Mucosa of stomach (tissue), 1 donor: Measurements from ENCODE around the gene SPIB.
A peak's percentile ranks its signal among the peaks of the same experiment; 100 is the strongest.

ENCODE experiments used
- H3K27me3 ChIP-seq: one replicate; pipeline ENCODE4 v1.7.0; 2013; ENCODE audit warnings: mild to moderate bottlenecking, low read length; ENCODE audit not compliant: control insufficient read depth, insufficient read depth
- H3K36me3 ChIP-seq: one replicate; pipeline ENCODE4 v1.7.0; 2013; ENCODE audit warnings: low read length; ENCODE audit not compliant: control insufficient read depth, insufficient read depth
- H3K4me1 ChIP-seq: one replicate; pipeline ENCODE4 v1.7.0; 2013; ENCODE audit warnings: mild to moderate bottlenecking, low read length; ENCODE audit not compliant: control insufficient read depth, insufficient read depth
- H3K4me3 ChIP-seq: one replicate; pipeline ENCODE4 v1.7.0; 2013; ENCODE audit warnings: low read length
- H3K9ac ChIP-seq: one replicate; pipeline ENCODE4 v1.7.0; 2013; ENCODE audit warnings: mild to moderate bottlenecking, low read length, moderate library complexity
- H3K9me3 ChIP-seq: one replicate; pipeline ENCODE4 v1.7.0; 2013; ENCODE audit warnings: mild to moderate bottlenecking, low read length, moderate library complexity; ENCODE audit not compliant: control insufficient read depth
- donor health status: Pancreatic carcinoma.

Gene SPIB

DNA sequence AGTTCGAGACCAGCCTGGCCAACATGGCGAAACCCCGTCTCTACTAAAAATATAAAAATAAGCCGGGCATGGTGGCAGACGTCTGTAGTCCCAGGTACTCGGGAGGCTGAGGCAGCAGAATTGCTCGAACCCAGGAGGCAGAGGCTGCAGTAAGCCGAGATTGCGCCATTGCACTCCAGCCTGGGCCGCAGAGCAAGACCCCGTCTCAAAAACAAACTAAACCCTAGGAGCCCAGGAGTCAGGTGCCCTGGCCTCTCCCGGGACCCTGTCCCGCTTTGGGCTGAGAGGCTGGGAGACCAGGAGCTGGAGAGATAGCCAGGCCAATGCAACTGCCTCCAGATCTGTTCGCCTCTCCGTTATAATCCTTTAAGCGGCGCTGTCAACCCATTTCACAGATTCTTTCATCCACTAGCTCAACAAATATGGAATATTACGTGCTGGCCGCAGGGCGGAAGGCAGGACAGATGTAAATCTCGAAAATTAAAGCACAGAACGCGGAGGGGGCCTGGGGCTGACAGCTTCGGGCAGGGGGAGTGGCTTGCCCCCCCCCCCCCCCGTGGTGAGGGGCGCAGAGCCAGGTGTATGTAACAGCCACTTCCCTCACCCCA lies 8.7 kb downstream of the SPIB start:
- Histone ChIP-seq H3K27me3 (peaks cover 36% of the 10 kb centered on the region), H3K36me3 (no peaks in the 10 kb centered on the region), H3K4me3 (no peak overlapping the region), H3K9ac (peak overlapping the region; percentile 39), H3K4me1 (peaks cover 17% of the 10 kb centered on the region), H3K9me3 (no peaks in the 10 kb centered on the region)

DNA sequence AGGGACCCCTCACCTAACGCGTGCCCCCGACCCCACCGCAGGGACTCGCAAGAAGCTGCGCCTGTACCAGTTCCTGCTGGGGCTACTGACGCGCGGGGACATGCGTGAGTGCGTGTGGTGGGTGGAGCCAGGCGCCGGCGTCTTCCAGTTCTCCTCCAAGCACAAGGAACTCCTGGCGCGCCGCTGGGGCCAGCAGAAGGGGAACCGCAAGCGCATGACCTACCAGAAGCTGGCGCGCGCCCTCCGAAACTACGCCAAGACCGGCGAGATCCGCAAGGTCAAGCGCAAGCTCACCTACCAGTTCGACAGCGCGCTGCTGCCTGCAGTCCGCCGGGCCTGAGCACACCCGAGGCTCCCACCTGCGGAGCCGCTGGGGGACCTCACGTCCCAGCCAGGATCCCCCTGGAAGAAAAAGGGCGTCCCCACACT lies 9.3 kb downstream of the SPIB start:
- peak overlapping the region; percentile 55 for H3K9ac ChIP-seq
- H3K27me3 ChIP-seq = peaks cover 42% of the 10 kb centered on the region
- H3K9me3 ChIP-seq = no peaks in the 10 kb centered on the region
- peaks cover 17% of the 10 kb centered on the region for H3K4me1 ChIP-seq
- H3K4me3 ChIP-seq = no peak overlapping the region
- no peaks in the 10 kb centered on the region for H3K36me3 ChIP-seq

DNA sequence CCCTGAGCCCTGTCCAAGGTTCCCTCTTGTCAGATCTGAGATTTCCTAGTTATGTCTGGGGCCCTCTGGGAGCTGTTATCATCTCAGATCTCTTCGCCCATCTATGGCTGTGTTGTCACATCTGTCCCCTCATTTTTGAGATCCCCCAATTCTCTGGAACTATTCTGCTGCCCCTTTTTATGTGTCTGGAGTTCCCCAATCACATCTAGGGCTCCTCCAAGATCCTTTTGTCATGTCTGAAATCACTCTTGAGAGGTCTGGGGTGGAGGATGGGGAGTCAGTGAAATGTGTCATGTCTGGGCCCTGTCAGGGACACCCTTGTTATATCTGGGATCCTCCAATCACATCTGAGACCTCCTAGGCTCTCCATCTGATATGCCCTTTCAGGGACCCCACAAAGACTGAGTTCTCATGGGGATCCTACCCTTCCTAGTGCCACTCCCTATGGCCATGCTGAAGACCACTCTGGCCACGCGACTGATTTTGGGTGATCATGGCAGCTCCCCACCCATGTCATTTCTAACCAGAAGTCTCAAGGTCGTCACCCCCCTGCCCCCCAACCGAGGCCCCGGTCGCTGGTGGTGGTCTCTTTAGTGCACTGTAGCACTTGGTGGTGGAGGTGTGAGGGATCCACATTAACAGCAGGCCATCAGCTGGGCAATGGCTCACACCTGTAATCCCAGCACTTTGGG lies 10.2 kb downstream of the SPIB start:
- Histone ChIP-seq H3K9me3 (no peaks in the 10 kb centered on the region), H3K4me1 (peaks cover 17% of the 10 kb centered on the region), H3K4me3 (no peak overlapping the region), H3K27me3 (peaks cover 43% of the 10 kb centered on the region), H3K9ac (no peak overlapping the region), H3K36me3 (no peaks in the 10 kb centered on the region)

DNA sequence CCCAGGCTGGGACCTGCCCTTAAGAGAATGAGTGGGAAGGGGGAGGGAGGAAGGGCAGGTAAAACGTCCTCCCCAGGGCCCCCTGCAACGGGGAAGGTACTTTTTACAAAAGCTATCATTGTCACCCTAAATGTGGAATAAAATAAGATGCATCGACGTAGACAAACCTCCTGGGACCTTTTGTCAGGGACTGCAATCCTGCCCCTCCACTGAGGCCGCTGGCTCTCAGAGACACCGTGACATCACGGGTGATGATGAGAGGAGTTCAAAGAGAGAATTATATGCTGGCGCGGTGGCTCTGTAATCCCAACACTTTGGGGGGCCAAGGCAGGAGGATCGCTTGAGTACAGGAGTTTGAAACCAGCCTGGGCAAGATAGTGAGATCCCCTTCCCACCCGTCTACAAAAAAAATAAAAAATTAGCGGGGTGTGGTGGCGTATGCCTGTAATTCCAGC lies 12.2 kb downstream of the SPIB start:
- Histone ChIP-seq H3K9me3 (no peaks in the 10 kb centered on the region), H3K27me3 (peaks cover 51% of the 10 kb centered on the region), H3K4me1 (peaks cover 17% of the 10 kb centered on the region), H3K9ac (peak overlapping the region; percentile 24), H3K36me3 (no peaks in the 10 kb centered on the region), H3K4me3 (peak overlapping the region; percentile 22)

DNA sequence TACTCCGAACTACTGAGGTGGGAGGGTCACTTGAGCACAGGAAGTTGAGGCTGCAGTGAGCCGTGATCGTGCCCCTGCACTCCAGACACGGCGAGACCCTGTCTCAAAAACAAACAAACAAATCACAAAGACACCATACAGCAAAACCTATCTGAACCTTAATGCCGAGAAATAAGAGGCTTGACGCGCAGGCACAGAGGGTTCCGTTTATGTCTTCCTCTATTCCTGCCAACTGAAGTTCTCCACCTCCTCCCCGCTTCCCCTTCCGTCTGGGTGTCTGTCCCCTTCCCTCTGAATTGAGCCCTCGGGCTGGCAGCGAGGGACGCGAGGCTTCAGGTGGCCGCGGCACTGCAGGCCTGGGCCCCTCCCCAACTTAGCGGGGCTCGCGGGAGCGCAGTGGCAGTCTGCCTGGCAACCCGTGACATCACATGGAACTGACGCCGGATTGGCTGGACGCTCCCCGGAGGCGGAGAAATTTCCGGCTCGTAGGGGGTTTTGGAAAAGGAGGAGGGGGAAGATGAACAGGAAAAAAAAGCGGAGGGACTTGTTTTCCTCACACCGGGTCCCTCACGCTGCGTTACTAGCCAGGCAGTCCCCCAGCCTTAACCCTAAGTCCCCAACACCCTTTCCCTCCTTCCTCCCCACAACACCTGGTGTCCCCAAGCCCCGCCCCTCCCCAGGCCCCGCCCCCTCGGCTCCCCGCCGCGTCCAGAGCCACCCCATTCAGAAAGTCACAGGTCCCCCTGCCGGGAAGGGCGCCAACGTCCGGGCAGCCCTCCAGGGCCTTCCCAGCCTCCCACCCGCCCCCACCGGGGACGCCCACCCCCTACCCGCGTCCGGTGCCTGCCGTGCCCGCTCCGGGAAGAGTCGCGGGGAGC lies 12.8 kb downstream of the SPIB start:
- Histone ChIP-seq H3K9ac (peak overlapping the region; percentile 24), H3K4me3 (peak overlapping the region; percentile 22), H3K4me1 (peaks cover 17% of the 10 kb centered on the region), H3K27me3 (peaks cover 51% of the 10 kb centered on the region), H3K9me3 (no peaks in the 10 kb centered on the region), H3K36me3 (no peaks in the 10 kb centered on the region)

DNA sequence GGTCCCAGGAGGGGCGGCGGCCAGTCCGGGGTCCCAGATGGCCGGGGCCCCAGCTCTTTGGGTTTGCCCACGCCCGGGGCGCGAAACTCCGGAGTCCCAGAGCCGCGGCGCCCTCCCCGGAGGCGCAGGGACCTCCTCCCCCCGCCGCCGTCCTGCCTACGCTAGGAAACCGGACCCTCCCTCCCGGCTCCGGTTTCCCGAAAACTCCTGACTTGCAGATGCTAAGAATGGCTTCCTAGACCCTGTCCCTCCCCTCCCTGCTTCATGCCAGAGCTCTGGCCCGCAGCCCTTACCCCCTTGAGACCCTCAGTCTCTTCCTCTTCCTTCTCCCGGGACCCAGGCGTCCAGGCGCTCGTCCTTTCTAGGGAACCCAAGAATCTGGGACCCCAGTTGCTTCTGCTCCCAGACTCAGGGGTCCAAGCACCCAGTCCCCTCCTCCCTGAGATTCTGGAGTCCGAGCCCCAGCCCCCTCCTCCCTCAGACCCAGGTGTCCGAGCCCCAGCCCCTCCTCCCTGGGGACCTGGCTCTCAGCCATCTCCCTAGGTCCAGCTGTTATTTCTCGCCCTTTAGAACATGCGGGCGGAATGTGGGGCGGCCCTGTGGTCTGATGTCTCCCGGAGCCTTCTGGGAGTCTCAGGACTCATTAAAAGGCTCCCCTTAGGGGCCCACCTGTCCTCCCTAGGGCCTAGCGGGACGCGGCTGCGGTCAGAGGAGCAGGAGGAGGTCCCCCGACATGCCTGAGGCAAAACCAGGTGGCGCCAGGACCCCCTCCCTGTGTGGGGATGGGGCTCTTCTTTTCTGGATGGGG lies 13.7 kb downstream of the SPIB start, which contains the start of gene MYBPC2:
MYBPC2 (plus strand) TSS at position 672 of the 808 bp plus-strand sequence; CDS start at position 734, 62 bp downstream.
- Histone ChIP-seq H3K36me3 (no peaks in the 10 kb centered on the region), H3K4me1 (peaks cover 17% of the 10 kb centered on the region), H3K27me3 (peaks cover 51% of the 10 kb centered on the region), H3K9ac (peak within 1 kb of the TSS; percentile 24), H3K4me3 (peak within 1 kb of the TSS; percentile 22), H3K9me3 (no peaks in the 10 kb centered on the region)

DNA sequence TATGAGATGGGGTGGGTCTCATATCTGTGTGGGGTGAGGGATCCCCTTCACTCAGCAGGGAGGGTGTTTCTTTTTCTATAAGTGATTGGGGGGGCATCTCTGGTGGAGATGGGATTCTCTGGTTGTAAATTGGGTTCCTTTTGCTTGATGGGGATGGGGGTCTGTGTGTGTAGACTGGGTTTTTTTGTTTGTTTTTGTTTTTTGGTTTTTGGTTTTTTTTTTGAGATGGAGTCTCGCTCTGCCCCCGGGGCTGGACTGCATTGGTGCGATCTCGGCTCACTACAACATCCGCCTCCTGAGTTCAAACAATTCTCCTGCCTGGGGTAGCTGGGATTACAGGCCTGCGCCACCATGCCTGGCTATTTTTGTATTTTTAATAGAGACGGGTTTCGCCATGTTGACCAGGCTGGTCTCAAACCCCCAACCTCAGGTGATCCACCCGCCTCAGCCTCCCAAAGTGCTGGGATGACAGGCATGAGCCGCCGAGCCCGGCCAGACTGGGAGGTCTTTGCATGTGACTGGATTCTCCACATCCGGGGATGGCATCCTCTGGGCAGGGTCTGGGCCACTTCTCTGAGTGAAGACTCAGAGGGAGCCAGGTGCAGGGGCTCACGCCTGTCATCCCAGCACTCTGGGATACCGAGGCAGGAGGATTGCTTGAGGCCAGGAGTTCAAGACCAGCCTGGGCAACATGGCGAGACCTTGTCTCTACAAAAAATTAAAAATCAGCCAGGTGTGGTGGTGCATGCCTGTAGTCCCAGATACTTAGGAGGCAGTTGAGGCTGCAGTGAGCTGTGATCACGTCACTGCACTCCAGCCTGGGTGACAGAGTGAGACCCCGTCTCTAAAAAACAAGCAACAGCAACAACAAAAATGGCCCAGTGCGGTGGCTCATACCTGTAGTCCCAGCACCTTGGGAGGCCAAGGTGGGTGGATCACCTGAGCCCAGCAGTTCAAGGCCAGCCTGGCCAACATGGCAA lies 14.8 kb downstream of the SPIB start:
- H3K4me1 ChIP-seq = peaks cover 12% of the 10 kb centered on the region
- H3K27me3 ChIP-seq = peaks cover 41% of the 10 kb centered on the region
- H3K4me3 ChIP-seq = no peak overlapping the region
- no peaks in the 10 kb centered on the region for H3K9me3 ChIP-seq
- H3K9ac ChIP-seq = peak overlapping the region; percentile 4
- H3K36me3 ChIP-seq = no peaks in the 10 kb centered on the region

DNA sequence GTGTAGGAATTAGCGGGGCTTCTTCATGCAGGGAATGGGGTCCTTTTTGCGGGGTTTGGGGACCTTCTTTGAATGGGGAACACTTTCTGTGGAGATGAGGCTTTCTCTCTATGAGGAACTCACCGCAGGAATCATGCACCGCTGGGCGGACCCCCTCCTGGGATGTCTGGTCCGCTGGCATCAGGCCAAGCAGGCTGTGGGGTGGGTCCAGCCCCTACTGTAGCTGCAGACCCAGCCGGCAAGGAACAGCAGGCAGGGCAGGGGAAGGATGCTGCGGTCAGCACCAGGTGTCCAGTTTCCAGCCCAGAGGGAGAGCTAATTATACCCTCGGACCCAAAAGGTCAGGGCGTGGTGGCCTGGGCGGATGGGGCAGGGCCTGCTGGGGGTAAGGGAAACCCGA lies 15.8 kb downstream of the SPIB start:
- H3K9ac ChIP-seq = no peak overlapping the region
- peaks cover 10% of the 10 kb centered on the region for H3K4me1 ChIP-seq
- no peaks in the 10 kb centered on the region for H3K9me3 ChIP-seq
- no peaks in the 10 kb centered on the region for H3K36me3 ChIP-seq
- peaks cover 32% of the 10 kb centered on the region for H3K27me3 ChIP-seq
- no peak overlapping the region for H3K4me3 ChIP-seq

DNA sequence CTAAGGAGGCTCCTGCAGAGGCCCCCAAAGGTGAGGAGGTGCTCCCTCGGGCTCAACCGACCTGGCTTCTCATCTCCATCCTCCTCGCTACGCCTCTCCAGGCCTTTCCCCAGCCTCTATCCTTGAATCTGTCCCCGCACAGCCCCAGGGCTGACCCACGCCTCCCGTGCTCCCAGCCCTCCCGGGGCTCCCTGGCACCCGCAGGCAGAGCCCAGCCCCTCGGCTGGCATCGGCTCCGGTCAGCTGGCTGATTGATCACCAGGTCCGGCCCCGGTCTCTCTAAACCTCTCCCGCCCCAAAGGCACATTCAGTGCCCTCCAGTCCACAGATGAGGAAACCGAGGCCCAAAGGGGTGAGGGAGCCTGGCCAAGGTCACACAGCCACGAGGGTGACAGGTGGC lies 16.5 kb downstream of the SPIB start:
- Histone ChIP-seq H3K27me3 (peaks cover 29% of the 10 kb centered on the region), H3K9ac (no peak overlapping the region), H3K36me3 (no peaks in the 10 kb centered on the region), H3K4me1 (peaks cover 10% of the 10 kb centered on the region), H3K9me3 (no peaks in the 10 kb centered on the region), H3K4me3 (no peak overlapping the region)

DNA sequence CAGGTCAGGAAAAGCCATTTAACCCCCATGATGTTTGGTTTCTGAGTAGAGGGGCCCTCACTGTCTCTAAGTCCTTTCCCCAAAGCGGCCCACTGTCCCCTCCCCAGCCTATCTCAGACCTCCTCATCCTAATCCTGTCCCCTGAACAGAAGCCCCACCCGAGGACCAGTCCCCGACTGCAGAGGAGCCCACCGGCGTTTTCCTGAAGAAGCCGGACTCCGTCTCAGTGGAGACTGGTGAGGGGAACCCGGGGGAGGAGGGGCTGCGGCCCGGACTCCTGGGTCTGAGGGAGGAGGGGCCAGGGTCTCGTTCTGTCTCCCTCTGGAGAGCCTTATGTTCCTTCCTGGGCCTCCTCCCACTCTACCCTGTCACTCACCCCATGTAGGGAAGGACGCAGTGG lies 16.9 kb downstream of the SPIB start:
- Histone ChIP-seq H3K9me3 (no peaks in the 10 kb centered on the region), H3K36me3 (no peaks in the 10 kb centered on the region)

More for the DNA sequence above, 16.9 kb downstream of the SPIB start:
- Histone ChIP-seq H3K27me3 (peaks cover 27% of the 10 kb centered on the region), H3K9ac (no peak overlapping the region), H3K4me1 (peaks cover 10% of the 10 kb centered on the region), H3K4me3 (no peak overlapping the region)
